ENCODE data around the gene NAV2.
"Not testable (repeated sequence)": the region's sequence is repeated elsewhere in the genome, so short reads cannot be mapped to it uniquely, and the experiment has no call there.

NAV2 gene

DNA sequence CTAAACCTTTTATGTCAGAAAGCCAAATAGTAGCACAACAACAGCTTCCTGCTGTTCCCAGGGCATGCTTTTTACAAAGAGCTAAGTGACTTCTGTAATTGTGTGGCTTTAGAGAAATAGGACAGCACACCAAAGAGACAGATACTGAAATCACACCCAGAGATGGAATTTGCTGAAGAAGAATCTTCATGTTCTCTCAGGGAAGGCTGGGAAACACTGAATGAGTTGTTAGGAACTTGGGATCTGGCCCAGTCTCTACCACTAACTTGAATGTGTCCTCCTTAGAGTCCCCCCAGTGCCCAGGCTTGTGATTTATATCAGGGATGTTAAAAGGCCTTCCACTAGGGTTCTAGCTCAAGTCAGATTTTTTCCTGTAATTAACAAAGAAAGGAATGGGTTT lies 272.5 kb downstream of the NAV2 start:
- DNase-seq, result no peak

DNA sequence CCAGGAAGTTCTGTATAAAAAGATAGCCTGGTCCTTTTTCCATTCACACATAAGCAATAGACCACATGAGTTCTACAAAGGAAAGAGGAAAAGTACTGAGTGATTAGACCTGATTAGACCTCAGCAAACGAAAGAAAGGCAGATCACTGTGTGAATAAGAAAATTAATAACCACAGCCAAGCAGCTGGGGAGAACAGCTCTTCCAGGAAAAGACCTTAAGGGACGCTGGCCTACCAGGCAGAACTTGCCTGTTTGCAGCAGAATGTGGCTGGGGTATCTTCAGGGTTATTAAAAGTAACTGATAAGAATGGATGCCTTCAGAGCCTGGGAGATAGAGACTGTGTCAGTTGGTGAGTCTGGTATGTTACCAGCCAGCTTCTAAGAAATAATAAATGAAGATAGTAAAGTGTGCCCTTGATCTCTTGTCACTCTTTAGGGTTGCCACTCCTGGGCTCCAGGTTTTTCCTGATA lies 274.7 kb downstream of the NAV2 start:
- DNase-seq, result no peak

DNA sequence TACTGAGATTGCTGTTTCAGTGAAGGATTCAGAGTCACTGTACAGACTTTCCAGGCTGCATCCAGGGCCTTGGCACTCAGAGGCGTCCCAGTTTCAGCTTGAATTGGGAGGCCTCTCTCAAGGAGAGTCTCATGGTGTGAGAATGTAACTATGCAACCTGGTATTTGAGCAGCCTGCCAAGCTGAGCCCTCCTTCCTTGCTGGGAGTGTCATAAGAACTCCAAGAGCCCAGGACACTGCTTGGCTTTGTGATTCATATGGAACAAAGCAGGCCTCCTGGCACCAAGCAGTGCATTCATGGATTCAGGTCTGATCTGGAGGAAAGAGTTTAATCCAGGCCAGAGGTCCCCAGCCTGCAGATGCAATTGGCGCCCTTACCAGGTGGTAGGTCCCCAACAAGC lies 276.0 kb downstream of the NAV2 start:
- no peak for DNase-seq

DNA sequence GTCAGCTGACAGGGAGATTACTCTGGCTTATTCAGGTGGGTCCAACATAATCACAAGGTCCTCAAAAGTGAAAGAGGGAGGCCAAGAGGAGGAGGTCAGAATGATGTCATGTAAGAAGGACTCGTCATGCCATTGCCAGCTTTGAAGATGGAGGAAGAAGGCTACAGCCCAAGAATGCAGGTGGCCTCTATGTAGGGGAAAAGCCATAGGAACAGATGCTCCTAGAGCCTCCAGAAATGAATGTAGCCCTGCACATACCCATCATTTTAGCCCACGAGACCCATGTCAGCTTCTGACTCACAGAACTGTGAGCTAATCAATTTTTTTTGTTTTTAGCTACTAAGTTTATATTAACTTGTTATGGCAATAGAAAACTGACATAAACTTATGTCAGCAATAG lies 276.6 kb downstream of the NAV2 start:
- no peak for DNase-seq

DNA sequence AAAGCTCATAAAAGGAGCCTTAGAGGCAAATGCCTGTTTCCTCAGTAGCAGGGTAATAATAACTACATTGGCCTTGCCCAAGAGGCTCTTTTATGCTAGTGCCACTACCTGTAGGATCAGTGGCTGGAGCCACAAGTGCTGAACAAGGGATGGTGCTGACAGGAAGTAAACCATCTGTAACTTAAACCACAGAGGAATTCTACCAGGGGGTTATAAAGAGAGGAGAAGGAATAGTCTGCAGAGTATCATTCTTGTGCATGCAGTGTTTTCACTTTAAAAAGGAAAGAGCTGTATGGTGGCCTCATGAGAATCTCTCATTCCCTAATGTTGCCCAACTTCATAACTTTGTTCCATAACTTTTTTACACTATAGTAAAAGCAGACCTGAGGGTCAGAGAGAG lies 279.5 kb downstream of the NAV2 start:
- no peak for DNase-seq

DNA sequence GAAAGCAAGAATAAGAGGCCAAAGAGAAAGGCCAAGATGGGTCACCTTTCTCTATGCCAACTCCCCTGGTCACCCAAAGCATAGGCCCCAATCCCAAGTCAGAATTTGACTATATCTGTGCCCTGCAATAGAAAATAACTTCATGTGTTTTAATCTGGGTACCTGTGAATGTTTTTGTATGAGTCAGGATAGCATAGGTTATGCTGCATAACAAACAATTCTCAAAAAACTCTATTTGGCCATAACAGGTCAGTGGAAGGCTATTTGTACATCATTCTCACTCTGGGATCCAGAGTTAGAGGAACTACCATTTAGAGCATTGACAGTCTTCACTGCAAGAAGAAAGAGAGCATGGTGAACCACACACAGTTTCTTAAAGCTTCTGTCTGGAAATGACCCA lies 280.4 kb downstream of the NAV2 start:
- no peak for DNase-seq

DNA sequence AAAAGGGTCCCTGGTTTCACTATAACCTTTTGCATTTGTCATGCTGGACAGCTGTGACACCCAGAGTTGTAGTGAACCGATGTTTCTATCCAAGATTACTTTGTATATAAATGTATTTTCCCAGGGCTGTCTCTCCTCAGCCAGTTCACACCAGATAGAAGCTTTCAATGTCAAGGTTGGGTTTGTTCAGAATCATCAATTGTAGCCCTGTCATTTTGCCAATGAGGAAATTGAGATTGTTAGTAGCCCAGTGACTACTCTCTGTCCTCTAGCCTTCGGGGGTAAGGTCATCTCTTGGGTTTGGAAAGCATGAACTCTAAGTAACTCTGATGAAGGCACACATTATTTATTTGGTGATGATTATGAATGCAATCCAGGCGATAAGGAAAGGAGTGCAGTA lies 282.0 kb downstream of the NAV2 start:
- no peak for DNase-seq

DNA sequence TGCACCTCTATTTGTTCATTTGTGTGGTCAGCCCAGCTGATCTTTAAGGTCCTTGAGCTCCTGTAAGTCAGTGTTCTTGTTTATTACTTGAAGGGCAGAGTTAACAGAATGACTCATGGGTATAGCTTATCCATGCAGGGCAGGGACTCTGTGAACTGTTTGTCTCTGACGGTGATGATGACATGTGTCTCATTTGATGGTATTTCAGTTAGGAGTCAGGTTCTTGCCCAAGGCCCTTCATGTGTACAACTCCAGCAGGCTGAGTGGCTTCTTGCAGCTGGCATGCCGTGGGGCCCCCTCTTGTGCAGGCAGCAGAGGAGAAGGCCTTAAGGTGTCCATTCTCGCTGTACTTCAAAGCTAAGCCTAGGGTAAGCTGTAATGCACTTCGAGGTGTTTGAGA lies 282.5 kb downstream of the NAV2 start:
- no peak for DNase-seq

DNA sequence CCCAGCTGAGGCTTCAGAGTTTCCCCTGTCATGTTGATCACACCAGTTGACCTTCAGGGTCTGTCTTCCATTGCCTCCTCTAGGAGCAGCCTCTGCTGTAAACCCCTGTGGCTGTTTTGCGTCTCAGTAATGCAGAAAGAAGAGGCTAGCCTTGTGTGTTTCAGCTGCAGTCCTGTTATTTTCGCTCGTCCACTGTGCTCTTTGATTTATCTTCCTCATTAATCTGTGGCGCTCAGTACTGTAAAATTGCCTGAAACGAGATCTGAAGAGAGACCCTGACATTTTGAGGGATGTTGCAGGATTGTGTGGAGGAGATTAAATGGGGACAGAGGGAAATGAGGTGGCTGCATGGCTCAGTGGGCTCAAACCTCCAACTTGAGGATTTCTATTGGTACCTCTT lies 283.9 kb downstream of the NAV2 start:
- DNase-seq, result no peak

DNA sequence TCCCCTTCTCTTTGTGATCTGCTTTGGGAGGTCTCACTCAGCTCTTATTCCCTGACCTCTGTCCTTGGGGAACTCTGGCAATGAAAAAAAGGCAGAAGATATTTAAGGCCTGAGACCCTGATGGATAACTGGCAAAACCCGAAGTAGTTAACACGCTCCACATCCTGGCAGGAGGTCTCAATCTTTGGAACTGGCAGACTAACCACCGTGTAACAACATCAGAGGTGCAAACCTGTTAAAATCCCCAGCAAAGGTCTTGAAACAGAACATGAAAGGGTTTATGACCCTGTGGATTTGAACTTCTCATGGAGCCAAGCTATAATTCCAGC lies 287.3 kb downstream of the NAV2 start:
- DNase-seq, result no peak

DNA sequence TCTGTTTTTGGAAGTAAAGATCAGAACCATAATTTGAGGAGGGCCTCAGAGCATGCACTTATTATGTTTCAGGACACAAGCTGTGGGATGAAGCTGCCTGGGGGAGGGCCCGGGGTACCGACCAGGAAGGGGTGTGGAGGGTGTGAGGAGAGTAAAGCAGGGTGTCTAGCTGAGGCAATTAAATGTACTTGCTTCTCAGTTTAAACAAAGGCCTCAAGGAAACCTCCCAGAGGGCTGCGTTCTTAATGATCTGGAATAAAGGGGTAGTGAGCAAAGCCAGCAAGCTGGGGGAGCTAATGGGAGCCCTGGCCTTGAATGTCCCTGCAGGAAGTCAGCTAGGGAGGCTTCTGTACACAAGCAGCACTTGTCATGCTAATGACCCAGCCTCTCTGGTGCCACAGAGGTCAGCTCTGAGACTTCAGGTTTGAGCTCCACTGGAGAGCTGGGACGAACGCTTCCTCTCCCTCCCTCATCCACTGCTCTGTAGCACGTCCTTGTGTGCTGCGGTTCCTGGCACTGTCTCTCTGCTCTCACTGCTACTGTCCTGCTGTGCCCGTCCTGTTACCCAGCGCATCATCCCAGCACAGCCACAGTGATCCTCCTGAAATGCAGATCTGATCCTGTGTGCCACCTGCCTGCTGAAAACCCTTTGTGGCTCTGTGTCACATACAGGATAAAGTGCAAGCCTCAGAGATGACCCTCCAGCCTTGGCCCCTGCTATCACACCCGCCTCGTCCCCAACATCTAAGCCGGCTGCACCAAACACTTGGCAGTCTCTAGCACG lies 287.9 kb downstream of the NAV2 start:
- no peak for DNase-seq

DNA sequence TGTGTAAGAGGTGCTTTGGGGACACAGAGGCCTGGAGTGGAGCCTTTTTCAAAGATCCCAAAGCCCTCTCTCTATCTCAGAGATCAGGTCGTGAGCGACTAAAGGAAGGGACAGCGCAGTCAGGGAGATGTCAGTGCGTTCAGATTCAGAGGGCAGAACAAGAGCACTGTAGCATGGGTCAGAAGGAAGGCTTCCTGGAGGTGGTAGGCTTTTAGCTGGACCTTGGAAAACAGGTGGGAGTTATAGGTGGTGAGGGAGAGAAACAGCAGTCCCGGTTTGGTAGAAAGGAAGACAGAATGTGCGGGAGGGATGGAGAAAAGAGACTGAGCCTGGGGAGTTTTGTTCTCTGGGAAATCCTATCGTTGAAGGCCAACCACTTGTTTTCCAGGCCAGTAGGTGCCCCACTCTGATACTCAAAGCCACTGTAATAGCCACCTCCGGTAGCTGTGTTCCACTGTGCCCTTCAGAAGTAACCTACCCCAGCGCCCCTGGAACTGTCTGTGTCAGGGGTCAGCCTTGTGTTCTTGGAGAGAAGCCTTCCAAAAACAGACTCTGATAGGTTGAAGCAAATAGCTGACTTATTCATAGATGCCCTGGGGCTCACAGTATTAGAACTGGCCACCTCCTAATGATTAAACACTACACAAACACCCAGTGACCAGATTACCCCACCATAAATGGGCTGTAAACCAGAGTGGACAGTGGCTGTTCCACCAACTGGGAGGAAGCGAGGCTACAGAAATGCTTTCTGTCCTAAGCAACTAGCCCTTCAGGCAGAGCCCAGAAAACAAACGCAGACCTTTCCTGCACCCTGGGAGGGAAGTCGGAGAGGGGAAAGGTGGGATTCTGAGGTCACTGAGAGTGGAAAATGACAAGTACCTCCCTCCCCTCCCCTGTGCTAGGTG lies 289.9 kb downstream of the NAV2 start:
- no peak for DNase-seq

DNA sequence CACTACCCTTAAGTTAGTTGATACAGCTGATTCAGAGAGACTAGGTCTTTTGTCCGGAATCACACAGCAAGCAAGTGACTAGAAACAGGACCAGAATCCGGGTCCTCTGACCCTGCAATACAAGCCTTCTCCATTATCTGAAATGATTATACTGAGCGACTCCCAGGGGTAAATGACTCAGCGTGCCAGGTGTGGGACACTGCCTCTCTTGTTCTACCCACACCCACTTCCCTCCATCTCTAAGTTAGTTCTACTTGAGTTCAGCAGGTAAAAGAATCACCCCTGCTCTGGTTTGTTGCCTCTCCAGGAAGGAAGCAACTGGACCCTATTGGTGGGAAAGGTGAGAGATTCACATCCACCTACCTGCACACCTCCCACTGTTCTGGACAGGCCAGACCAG lies 290.7 kb downstream of the NAV2 start:
- no peak for DNase-seq

DNA sequence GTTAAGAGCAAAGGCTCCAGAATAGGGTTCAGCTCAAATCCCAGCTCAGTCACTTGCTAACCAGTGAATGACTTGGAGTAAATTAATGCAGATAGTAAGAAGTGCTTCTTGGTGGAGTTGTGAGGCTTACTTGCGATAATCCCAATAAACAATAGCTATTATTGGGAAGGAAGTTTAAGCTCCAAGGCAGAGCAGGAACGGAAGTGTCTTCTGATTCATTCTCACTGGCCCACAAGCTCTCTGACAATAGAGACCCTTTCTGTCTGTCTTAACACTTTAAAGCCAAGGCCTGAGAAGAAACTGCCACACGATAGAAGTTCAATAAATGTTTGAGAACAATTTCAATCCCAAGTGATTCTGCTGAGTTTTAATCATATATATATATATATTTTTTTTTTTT lies 292.2 kb downstream of the NAV2 start:
- DNase-seq, result no peak

DNA sequence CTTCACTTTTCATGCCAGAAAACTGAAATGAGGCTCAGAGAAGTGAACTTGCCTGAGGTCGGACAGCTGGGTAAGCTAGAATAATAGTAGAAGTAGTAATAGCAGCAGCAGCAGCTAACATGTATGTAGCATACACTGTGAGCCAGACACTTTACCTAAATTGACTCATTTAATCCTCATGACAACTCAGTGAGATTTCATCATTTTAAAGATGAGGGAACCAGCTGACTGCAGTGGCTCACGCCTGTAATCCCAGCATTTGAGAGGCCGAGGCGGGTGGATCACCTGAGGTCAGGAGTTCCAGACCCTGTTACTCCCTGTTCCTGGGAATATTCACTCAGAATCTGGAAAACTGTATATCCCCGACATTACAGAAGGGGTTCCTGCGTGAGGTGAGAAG lies 293.1 kb downstream of the NAV2 start:
- no peak for DNase-seq

DNA sequence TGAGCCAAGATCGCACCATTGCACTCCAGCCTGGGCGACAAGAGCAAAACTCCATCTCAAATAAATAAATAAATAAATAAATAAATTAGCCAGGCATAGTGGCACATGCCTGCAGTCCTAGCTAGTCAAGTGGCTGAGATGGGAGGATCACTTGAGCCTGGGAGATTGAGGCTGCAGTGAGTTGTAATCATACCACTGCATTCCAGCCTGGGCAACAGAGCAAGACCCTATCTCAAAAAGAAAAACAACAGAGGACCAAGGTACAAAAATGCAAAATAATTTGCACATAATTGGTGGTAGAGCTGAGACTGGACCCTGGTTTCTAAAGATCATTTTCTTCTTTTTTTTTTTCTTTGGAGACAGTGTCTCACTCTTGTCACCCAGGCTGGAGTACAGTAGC lies 294.0 kb downstream of the NAV2 start:
- DNase-seq, result not testable (repeated sequence)

DNA sequence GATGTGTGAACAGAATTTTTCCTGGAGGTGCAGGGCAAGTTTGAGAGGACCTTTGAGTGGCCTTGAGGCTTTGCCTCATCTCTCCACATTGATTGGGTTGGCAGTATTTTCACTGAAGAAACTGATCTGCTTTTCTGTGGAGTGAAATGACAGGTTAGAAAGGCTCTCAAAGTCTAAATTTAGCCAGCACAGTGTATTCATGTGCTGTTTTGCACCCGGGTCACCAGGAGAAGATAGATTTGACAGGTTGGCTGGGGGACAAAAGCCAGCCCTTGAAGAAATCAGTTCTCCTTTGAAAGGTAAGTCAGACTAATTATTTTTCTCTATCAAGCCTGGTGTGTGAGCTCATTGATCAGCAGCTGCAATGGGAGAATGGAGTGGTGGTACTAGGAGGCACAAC lies 294.7 kb downstream of the NAV2 start:
- DNase-seq, result no peak

DNA sequence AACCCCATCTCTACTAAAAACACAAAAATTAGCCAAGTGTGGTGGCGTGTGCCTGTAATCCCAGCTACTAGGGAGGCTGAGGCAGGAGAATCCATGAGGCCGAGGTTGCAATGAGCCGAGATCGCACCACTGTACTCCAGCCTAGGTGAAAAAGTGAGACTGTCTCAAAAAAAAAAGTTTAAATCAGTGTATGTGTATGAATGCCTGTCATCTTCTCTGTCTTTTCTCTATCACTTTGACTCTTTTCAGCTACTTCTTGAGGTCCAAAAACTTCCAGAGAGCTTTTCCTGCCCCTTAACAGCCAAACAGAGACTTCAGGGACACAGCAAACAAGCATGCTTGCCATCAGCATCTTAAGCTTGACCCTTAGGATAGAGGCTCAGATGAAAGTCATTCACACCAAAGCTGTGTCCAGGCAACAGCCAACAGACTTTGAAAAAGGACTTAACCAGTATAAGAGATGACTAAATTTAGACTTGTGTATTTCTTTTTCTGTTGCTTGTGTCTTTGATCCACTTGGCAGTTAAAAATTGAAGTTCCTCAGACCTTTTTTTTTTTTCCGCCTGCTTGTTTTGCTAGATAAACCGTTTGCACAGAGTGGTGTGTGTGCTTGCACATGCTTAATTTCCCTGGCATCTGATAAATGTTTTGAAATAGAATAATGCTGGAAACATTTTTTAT lies 295.7 kb downstream of the NAV2 start:
- DNase-seq, result no peak

DNA sequence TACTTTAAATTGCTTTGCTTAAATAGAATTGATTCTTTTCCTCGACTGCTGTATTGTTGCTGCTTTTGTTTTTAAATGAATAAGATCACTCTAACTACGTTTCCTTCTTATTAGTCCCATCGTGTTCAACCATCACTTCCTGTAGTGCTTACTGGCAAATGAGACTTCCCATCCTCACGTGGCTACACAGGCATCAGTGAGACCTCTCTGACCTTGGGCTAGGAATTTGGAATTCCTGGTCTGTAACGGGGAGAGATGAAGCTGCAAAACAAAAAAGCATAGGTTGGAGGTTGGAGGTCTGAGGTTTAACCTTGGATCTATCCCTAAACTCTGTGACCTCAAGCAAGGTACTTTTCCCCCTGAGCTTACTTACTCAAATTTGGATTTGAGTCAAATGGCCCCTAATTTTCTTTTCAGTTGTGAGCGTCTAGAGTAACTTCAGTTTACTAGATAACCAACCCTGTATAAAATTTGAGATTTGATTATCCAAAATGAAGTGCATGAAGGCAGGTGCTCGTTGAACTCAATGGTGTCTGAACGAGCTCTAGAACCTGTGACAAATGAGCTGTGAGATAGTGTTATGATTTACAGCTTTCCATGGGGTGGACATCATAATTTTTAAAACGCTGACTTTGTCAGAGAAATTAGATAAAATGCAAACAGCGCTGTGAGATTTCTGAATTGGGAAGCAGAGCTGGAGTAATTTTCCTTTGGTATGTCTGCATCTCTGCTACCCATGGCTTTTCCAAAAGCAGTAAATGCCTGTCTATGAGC lies 296.4 kb downstream of the NAV2 start:
- DNase-seq, result no peak

DNA sequence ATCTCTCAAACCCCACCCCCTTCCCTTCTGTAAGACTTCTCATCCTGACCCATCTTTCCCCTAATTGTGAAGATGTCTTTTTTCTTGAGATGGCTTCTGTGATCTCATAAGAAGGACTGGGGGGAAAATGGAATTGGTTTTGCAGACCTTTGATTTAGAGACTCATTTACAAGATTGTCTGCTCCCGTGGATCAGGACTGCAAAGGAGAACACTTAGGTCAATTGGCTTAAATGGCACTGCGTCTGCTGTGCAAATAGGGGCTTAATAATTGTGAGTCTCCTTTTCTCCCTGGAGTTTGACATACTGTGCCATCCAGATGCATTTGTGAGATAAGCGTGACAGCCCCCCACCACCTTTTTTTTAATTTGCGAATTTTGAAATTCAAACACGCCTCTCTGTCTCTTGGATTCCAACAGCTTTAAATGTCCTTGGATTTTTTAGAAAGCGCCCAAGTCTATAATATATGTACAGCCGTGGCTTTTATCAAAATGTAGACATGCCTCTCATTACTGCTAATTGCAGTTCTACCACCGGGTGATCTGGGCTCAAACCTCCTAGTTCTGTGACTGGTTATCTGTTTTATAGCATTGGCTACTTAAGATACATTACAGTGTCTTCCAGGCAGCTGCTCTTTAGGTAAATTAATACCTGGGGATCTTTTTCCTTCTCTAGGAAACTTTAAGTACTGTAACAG lies 297.7 kb downstream of the NAV2 start:
- DNase-seq, result no peak

DNA sequence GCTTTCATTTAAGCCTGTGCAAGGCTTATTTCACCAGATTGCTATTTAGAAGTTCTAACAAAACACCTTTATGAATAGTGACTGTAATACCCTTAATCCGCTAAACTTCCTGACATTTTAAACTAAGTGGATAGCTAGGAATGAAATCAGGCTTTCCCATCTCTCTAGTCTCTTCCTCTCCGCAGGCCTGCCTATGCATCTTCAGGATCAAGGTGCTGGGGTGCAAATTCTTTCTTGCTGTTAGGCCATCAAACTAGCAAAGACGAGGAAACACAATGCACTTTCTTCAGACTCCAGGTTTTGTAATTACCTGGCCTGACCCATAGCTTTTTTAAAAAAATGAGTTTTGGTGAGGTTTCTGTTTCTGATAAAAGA lies 298.2 kb downstream of the NAV2 start:
- DNase-seq, result no peak

DNA sequence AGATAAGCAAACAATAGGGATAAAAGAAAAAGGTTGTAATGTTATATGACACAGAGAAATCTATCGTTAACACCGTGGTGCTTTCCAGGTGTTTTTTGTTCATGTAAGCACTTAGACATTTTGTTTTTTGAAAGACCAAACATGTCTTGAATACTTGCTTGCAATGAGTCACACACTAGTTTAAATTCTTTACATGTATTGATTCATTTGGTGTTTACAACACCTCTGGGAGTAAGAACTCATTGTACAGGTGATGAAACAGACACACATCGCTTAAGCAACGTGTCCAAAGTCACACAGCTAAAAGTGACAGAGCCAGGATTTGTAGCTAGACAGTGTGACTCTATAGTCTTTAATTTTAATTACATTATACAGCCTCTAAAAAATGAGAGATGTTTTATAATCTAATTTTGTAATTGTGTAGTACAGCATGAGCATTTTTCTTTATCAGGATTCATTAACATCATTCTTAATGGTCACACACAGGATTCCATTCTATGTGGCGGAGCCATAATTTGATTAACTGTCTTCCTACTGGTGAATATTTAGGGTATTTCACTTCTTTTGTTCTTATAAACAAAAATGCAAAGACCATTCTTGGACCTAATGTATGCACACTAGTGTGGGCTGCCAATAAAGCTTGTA lies 298.8 kb downstream of the NAV2 start:
- no peak for DNase-seq

Data from NCI-H1105 (cell line).